ENCODE results near the gene COASY. TPM values are rescaled to one million over a fixed set of nuclear protein-coding genes. Genes with fewer than 3 reads are reported as not detected.

The COASY gene
- total and polyA plus RNA-seq, 8 donors = 15.6 to 127 (median 82.4) TPM

DNA sequence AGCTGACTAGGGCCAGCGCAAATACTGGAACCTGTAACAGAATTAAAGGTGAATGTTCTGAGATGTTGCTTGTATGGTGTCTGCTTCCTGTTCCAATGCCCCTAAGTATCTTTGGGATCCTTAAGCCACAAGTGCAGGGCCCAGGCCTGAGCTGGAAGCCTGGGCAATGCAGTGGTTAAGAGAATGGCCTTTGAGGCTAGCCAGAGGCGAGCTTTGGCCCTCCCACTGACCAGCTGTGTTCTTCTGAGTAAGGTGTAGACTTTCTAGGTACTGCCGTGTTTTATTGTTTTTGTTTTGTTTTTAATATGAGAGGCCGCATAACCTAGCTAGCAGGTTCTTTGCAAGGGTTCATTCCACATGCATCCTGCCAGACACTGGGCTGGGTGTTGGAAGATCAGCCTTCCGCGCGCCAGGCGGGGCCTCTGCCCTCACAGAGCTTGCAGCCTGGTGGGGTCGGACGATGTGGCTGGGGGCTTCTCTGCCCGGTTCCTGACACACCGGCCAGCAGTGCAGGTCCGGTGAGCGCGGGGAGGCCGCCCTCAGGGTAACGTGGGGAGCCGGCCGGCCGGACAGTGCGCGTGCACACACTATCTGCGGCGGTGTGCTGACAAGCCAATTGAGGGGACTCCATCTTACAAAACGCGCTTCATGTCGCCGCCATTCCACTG is 4.4 kb downstream of the COASY start:
- Histone ChIP-seq H3K27ac (peak overlapping the region; percentile 89 to 99 (median 97)), H3K4me1 (peaks cover 53 to 85% (median 83%) of the 10 kb centered on the region in 4 donors), H3K9me3 (no peaks in the 10 kb centered on the region), H3K4me3 (peak overlapping the region; percentile 73 to 94 (median 89)), H3K27me3 (no peaks in the 10 kb centered on the region), H3K36me3 (peaks cover 46 to 60% (median 54%) of the 10 kb centered on the region in 4 donors)
- no peak for DNase-seq
- TF ChIP-seq, protein P1, sequence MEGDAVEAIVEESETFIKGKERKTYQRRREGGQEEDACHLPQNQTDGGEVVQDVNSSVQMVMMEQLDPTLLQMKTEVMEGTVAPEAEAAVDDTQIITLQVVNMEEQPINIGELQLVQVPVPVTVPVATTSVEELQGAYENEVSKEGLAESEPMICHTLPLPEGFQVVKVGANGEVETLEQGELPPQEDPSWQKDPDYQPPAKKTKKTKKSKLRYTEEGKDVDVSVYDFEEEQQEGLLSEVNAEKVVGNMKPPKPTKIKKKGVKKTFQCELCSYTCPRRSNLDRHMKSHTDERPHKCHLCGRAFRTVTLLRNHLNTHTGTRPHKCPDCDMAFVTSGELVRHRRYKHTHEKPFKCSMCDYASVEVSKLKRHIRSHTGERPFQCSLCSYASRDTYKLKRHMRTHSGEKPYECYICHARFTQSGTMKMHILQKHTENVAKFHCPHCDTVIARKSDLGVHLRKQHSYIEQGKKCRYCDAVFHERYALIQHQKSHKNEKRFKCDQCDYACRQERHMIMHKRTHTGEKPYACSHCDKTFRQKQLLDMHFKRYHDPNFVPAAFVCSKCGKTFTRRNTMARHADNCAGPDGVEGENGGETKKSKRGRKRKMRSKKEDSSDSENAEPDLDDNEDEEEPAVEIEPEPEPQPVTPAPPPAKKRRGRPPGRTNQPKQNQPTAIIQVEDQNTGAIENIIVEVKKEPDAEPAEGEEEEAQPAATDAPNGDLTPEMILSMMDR (IDR thresholded peaks at IDR 0.05) = no peak
- TF ChIP-seq POLR2AphosphoS5 (IDR thresholded peaks at IDR 0.05) (no peak), POLR2A (IDR thresholded peaks at IDR 0.05) (no peak), EP300 (IDR thresholded peaks at IDR 0.05) (no peak)
- 18 to 27% (median 21%) methylated on average over 26 to 28 of the region's 28 CpGs for WGBS, 5 donors
- intact Hi-C loops (cut with DNase I; ENCODE audit: low total_unique reads) = no loop called here

DNA sequence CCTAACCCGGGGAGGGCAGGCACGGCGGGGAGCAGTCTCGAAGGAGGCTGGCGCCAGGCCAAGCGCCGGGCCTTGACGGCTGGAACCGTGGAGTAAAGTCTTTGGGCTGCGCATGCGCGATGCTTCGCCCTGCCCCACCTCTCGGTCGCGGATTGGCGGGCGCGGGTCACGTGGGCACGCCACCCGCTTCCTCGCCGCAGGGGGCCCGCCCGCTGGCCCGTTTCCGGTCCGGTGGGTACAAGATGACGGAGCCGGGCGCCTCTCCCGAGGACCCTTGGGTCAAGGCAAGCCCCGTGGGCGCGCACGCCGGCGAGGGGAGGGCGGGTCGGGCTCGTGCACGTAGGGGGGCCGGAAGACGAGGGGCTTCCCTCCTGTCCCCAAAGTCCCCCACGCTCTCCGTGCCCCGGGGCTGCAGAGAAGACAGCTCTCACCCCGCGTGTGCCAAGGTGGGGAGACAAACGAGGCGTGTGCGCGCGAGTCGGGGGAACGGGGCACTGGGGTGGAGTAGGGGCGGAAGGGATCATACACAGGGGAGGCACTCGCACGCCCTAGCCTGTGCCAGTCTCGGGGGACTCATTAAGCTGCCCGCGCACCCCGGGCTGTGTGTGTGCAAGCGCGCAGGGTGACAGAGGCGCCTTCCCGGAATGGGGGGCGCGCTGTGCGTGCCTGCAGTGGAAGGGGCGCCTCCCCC is 5.1 kb downstream of the COASY start, which contains the start of gene MLX:
TSS of gene MLX (plus strand) at position 218 of the 691 bp plus-strand sequence. CDS start at position 243, 25 bp downstream.
- Histone ChIP-seq H3K27me3 (no peaks in the 10 kb centered on the region), H3K4me3 (peak within 1 kb of the TSS; percentile 73 to 94 (median 89)), H3K27ac (peak within 1 kb of the TSS; percentile 89 to 99 (median 97)), H3K4me1 (peaks cover 52 to 87% (median 86%) of the 10 kb centered on the region in 4 donors), H3K9me3 (no peaks in the 10 kb centered on the region), H3K36me3 (peaks cover 53 to 66% (median 61%) of the 10 kb centered on the region in 4 donors)
- intact Hi-C loops (cut with DNase I; ENCODE audit: low total_unique reads) = no loop called here
- DNase-seq = peak; percentile 97 to 98
- TF ChIP-seq EP300 (IDR thresholded peaks at IDR 0.05) = no peak
- peak; percentile 67 to 92 (median 82) for TF ChIP-seq POLR2AphosphoS5 (IDR thresholded peaks at IDR 0.05)
- peak in 1 of 4 donors; percentile 25 for TF ChIP-seq POLR2A (IDR thresholded peaks at IDR 0.05)
- TF ChIP-seq, protein P1 (IDR thresholded peaks at IDR 0.05) = no peak
- 0% methylated on average over 39 to 72 of the region's 72 CpGs for WGBS, 5 donors

DNA sequence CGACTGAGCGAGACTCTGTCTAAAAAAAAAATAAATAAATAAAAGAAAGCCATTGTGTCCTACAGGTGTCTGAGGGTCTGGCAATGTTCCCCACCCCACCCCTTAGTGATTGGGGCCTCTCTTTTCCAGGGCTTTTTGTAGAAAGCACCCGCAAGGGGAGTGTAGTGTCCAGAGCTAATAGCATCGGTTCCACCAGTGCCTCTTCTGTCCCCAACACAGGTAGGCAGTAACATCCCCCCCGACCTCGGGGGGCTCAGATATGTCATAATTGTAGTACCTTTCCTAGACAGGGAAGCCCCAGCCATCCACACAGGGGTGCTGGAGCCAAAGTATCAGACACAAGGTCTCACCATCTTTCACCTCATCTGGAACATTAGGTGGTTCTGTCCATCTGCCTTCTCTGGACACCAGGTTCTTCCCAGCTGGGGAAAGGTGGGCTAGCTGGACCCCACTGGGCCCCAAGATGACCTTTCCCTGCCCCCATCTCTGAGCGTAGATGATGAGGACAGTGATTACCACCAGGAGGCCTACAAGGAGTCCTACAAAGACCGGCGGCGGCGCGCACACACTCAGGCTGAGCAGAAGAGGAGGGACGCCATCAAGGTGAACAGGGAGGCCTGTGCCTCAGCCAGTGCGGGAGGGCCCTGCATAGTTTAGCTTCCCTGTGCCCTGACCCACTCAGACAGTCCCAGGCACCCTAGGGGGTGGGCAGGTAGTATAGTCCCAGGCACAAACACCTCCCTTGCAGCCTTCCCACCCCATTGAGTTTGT is 6.6 kb downstream of the COASY start:
- H3K4me1 ChIP-seq = peaks cover 52 to 90% (median 84%) of the 10 kb centered on the region in 4 donors
- no peak for DNase-seq
- no peaks in the 10 kb centered on the region for H3K9me3 ChIP-seq
- TF ChIP-seq EP300 (IDR thresholded peaks at IDR 0.05) = no peak
- no peak for TF ChIP-seq POLR2A (IDR thresholded peaks at IDR 0.05)
- TF ChIP-seq, protein P1 (IDR thresholded peaks at IDR 0.05) = no peak
- no peak for TF ChIP-seq POLR2AphosphoS5 (IDR thresholded peaks at IDR 0.05)
- whole genome bisulfite sequencing, 5 donors = 78 to 90% (median 84%) methylated on average over 14 of the region's 14 CpGs
- H3K27me3 ChIP-seq = no peaks in the 10 kb centered on the region
- intact Hi-C loops (cut with DNase I; ENCODE audit: low total_unique reads) = no loop called here
- peak overlapping the region in 3 of 4 donors; percentile 87 to 94 (median 91) for H3K4me3 ChIP-seq
- H3K27ac ChIP-seq = peak overlapping the region; percentile 13 to 99 (median 97)
- peaks cover 68 to 79% (median 76%) of the 10 kb centered on the region in 4 donors for H3K36me3 ChIP-seq
